H54 (cell line): ENCODE results near the gene NXPE3.
"Not testable (repeated sequence)": the region's sequence is repeated elsewhere in the genome, so short reads cannot be mapped to it uniquely, and the experiment has no call there.

Experiments used
- DNase-seq: peaks from one replicate; pipeline ENCODE4 v3.0.0; 2011; ENCODE audit warnings: low spot score, mixed read lengths; ENCODE audit not compliant: insufficient read length
- FAIRE-seq: peaks from 3 replicates; lab custom pipeline; 2011; peaks lifted over from hg19 to GRCh38; lab: Jason Lieb, UNC
- POLR2A ChIP-seq: IDR thresholded peaks from 2 replicates; pipeline ENCODE4 v1.6.1; 2011; ENCODE audit warnings: low read depth, mild to moderate bottlenecking, low read length

Gene NXPE3

DNA sequence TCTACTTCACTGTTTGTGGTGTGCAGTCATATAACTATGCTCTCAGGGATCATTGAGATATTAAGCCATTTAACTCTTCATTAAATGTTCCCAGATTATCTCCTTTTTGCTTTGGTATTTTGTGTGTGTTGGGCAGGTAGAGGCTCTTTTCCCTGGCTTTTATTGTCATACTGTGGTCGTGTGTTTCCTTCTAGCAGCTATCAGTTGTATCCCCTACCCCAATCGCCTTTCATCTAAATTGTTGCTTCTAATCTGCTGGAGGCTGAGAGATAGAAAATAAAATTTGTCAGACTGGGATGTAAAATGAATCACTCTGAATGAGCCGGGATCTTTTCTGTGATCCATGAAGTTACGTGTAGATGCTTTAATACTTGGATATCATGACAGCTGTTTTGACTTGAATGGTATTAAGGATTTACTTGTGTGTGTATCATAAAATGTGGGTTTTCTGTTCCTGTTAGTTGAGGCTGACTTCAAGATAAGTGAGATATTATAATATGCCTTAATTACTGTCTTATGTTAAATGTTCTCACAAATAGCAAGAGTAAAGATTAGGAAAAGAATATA lies 79.5 kb downstream of the NXPE3 start:
- DNase-seq = no peak
- FAIRE-seq = no peak
- no peak for TF ChIP-seq POLR2A

DNA sequence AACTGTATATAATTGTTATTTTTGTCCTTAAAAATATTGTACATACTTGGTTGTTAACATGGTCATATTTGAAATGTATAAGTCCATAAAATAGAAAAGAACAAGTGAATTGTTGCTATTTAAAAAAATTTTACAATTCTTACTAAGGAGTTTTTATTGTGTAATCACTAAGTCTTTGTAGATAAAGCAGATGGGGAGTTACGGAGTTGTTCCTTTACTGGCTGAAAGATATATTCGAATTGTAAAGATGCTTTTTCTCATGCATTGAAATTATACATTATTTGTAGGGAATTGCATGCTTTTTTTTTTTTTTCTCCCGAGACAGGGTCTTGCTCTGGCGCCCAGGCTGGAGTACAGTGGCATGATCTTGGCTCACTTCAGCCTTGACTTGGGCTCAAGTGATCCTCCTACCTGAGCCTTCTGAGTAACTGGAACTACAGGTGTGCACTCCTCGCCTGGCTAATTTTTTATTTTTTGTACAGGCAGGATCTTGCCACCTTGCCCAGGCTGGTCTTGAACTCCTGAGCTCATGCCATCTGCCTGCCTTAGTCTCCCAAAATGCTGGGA lies 81.0 kb downstream of the NXPE3 start:
- no peak for TF ChIP-seq POLR2A
- no peak for FAIRE-seq

DNA sequence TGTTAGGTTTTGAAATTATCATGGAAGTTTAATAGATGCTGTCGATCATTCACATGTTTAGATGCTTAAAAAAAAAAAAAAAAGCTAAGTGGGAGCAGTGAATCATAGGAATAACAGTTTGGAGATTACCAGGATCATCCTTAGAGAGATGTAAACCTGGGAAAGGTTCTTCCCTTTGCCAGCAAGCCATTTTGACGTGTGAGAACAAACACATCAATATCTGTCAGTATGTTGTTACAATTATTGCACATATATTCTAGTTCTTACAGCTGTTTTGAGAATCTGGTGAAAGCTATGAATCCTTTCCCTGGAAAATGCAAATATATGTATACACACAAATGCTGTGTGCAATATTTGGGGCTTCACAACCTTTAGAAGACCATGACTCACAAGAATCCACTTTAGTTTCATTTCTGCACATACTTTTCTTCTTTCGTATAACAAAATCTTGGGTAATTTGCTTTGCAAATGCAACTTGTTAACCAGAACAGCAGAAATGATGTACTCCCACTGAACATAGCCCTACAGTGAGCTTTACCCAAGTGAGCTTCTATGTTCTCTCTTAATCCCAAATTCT lies 82.3 kb downstream of the NXPE3 start:
- FAIRE-seq (no peak), DNase-seq (no peak)
- TF ChIP-seq POLR2A = no peak

More for the DNA sequence above, 81.0 kb downstream of the NXPE3 start:
- DNase-seq = no peak

DNA sequence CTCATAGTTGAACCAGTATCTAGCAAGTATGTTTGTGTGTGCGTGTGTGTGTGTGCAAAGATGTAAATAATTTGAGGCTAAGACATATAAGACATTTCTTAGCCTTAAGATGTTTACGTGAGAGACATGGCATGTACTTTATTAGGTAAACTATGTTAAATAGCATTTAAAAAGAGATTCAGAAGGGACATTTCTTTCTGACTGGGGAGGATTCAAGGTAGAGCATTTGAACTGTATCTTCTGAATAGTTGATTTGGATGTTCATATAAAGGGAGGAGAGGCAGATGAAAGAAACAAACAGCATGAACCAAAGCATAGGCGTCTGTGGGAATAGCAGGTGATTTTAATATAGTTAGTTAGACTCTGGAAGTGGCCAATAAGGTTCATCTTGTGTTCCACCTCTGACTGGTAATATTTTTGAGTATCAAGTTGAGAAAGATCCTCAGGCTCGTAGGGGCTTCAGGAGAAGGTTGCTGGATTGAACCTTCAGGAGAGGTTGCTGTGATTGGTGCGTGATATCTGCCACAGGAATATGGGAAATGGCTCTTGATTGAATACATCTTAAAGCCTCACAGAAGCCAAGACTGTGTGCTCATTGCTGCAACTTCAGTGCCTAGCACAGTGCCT lies 82.9 kb downstream of the NXPE3 start:
- DNase-seq (no peak), FAIRE-seq (no peak)
- TF ChIP-seq POLR2A = no peak

DNA sequence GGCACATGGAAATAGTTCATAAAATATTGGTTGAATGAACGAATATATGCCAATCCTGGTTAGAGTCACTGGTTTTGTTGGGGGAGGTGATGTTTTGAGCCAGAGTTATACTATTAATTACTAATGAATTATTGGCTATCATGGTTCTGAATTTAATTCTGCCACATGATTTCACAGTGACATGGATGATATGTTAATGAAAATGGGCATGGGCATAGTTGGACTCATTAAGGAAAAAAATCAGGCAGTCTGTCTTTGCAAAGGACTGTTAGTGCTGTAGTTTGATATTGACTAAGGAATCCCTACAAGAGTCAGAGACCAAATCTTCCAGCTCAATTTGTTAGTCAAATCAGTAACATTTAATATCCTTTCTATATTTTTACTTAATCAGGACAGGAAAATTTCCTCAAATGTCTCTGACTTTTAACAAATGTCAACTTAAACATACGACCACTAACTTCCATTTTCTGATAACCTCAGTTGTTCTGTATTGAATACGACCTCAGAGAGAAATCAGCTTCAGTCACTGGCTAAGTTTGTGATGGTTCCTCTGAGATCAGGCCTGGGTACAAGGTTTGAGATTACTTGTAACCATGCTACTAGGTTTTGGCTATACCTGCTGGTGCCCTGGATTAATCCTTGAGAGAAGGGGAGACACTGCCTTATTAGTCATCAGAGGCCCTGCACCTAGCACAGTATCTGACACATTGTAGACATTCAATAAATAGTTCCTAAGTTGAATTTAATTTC lies 83.6 kb downstream of the NXPE3 start:
- TF ChIP-seq POLR2A = no peak
- FAIRE-seq (peak; percentile 30), DNase-seq (no peak)

DNA sequence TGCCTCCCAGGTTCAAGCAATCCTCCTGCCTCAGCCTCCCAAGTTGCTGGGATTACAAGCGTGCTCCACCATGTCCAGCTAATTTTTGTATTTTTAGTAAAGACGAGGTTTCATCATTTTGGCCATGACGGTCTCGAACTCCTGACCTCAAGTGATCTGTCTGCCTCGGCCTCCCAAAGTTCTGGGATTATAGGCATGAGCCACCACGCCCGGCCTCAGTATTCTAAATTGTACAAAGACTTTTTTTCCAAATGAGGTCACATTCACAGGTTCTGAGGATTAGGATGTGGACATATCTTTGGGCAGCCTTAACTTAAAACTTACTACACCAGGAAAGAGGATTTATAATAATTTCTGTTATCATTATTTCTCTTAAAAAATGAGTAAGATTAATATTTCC lies 85.9 kb downstream of the NXPE3 start:
- not testable (repeated sequence) for DNase-seq, FAIRE-seq

DNA sequence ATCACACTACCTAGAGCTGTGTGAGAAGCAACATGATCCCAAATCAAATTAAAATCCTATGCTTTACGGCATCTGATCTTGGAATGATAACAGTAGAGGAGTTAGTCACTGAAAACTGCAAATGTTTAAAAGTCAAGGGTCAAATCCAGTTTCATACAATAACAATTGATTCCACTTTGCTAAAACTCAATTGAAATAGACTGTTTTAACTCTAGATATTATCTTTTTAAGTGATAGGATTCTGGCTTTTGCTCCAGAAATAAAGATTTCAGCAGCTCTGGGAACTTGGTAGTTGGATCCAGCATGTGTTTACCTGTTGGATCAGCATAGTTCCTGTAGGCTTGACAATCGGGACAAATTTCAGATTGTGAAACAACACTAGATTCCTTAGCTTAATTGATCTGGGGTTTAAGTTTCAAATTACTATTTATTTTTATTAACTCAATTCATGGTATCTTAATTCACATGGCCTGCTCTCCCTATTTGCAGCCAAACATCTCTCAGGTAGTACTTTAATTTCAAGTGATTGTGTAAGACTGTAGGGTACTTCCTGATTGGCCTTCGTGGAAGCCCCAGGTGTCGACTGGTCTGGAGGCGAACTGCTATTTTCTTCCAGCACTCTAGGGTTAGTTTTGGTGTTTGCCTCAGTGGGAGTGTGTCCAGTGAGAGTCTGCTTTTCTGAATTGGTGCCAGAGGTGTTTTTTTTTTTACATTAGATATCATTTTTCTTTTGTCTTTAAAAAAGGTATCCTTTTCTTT lies 86.9 kb downstream of the NXPE3 start:
- TF ChIP-seq POLR2A = no peak
- no peak for FAIRE-seq
- no peak for DNase-seq

DNA sequence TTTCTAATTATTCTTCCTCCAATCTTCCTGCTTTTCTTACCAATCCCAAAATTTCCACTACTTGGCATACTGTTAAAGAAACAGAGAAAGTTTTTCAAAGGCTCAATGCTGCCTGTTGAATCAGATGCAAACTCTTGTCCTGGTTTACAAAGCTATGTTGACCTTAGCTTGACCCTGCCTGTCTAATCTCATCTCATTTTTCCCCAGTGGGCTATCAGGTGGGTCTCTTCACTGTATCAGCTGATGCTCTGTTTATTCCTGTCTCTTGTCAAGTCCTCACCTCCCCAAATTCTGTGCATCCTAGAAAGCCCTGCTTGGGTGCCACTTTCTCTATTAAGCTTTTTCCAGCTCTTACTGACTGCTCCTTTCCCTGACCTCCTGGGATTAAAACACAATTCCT lies 88.5 kb downstream of the NXPE3 start:
- no peak for DNase-seq
- TF ChIP-seq POLR2A = no peak
- FAIRE-seq = no peak

DNA sequence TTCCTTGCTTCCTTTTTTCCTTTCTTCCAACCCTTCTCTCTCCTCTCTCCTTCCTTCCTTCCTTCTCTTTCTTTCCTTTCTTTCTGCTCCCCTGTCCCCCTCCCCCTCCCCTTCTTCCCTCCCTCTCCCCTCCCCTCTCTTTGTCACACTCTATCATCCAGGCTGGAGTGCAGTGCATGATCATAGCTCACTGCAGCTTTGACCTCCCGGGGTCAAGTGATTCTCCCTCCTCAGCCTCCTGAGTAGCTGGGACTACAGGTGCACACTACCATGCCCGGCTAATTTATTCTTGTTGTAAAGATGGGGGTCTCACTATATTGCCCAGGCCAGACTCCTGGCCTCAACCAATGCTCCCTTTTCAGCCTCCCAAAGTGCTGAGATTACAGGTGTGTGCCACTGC lies 89.0 kb downstream of the NXPE3 start:
- FAIRE-seq (no peak), DNase-seq (no peak)
- no peak for TF ChIP-seq POLR2A

DNA sequence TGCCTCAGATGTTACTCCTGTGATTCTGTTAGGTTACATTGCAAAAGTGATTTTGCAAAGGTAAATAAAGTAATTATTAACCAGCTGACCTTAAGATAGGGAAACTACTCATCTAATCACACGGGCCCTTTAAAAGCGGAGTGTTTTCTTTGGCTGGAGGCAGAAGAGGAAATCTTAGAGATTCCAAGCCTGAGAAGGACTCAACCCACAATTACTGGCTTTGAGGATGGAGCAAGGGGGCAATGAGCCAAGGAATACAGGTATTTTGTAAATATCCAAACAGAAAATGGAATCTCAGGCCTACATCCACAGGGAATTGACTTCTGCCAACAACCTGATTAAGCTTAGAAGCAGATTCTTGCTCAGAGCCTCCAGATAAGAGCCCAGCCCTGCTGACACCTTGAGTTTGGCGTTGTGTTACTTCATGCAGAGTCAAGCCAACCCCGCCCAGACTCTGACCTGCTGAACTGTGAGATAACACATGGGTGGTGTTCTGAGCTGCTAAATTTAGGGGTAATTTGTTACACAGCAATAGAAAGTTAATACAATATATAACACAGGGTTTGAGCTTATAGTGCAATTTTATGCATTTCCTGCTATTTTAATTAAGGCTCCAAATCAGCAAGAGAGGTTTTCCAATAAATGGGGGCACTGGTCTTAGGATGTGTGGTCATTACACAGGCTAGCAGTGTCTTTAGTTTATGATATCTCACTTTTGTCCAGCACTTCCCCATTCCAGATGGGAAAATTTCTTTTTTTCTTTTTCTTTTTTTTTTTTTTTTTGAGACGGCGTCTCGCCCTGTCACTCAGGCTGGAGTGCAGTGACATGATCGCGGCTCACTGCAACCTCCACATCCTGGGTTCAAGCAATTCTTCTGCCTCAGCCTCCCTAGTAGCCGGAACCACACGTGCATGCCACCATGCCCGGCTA lies 89.8 kb downstream of the NXPE3 start:
- peak; percentile 58 for FAIRE-seq
- no peak for TF ChIP-seq POLR2A
- no peak for DNase-seq

DNA sequence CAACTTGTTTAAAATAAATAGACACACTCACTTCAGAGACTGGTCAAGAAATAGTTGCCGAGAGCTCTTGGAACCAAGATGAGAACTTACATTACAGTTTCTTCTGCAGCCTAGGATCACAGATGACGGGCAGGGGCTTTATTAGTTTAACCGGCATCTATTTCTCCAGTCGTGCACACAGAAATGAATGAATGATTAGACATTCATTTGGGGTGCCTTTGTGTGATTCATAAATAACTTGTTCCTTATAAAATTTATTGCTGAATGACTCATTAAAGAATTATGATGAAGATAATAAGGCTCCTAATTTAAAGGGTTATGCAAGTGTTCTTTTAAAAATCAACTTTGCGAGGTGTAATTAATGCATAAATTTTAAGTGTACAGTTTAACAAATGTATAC lies 91.1 kb downstream of the NXPE3 start:
- TF ChIP-seq POLR2A = no peak
- no peak for FAIRE-seq
- DNase-seq = no peak

DNA sequence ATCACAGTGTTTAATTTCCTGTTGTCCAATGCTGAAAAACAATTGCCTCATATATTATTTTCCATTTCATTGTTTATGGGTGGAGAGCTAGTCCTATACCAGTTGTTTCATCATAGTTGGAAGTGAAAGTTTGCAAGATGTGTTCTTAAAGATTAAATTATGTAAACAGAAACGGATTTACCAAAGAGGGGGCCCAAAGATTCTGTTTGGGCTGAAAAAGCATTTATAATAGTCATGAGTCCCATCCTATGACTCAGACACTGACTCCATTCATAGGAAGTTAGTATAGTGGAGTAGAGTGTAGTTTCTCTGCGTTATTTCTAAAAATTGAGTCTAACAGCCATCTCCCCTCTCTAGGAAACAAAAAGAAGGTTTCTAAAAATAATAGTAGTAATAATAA lies 94.6 kb downstream of the NXPE3 start:
- DNase-seq (no peak), FAIRE-seq (no peak)
- TF ChIP-seq POLR2A = no peak
